GM18909 (cell line): Measurements from ENCODE around the gene EFL1.
"Not testable (repeated sequence)": the region's sequence is repeated elsewhere in the genome, so short reads cannot be mapped to it uniquely, and the experiment has no call there.

Experiments
- ATAC-seq: cut with Tn5 transposase; IDR thresholded peaks from one replicate; pipeline ENCODE4 v1.9.1; 2021; ENCODE audit warnings: mild to moderate bottlenecking; ENCODE audit not compliant: unreplicated experiment, poor library complexity

The EFL1 gene

GRCh38 chr15:82262422-82263026 is at the start of gene EFL1, which contains the start of gene SAXO2:
Gene EFL1, minus strand, starts transcription at chr15:82262734. Its CDS starts 956 bp downstream, at chr15:82261778.
Gene SAXO2, plus strand, starts transcription at chr15:82262818. Its CDS starts 62 bp downstream, at chr15:82262880.
- peak; percentile 98 for ATAC-seq

- ATAC-seq: not testable (repeated sequence)
Observed at GRCh38 chr15:82311321-82311720, 48.8 kb upstream of the EFL1 start.

DNA sequence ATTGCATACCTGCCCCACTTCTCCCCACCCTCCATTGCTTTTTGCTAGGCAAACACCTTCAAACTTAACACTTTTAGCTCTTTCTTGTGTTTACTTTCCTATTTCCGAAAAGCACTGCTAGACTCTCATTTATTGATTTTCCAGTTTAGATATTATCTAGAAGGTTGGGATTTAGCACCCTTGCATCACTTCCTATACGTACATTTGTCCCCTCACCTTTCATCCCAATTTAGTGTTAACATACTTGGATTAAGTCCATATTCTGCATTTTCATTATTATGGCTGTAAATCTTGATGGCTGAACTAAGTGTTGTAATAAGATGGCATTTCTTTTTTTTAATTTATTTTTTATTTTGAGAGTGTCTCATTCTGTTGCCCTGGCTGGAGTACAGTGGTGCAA is 47.3 kb upstream of the EFL1 start:
- no peak for ATAC-seq

DNA sequence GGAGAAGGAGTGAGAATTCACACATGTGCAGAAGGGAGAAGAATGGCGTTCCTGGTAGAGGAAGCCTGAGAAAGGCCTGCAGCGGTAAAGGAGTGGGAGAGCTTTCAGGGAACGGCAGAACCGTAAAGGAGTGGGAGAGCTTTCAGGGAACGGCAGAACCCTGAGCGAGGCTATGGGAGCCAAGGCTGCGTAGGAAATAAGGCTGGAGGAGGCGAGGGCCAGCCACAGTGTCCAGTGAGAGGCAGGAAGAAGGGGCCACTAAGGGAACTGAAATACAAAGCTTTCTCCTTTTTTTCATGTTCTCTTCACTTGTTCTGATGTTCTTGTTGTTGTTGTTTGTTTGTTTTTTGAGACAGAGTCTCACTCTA is 45.2 kb upstream of the EFL1 start:
- ATAC-seq: no peak

DNA sequence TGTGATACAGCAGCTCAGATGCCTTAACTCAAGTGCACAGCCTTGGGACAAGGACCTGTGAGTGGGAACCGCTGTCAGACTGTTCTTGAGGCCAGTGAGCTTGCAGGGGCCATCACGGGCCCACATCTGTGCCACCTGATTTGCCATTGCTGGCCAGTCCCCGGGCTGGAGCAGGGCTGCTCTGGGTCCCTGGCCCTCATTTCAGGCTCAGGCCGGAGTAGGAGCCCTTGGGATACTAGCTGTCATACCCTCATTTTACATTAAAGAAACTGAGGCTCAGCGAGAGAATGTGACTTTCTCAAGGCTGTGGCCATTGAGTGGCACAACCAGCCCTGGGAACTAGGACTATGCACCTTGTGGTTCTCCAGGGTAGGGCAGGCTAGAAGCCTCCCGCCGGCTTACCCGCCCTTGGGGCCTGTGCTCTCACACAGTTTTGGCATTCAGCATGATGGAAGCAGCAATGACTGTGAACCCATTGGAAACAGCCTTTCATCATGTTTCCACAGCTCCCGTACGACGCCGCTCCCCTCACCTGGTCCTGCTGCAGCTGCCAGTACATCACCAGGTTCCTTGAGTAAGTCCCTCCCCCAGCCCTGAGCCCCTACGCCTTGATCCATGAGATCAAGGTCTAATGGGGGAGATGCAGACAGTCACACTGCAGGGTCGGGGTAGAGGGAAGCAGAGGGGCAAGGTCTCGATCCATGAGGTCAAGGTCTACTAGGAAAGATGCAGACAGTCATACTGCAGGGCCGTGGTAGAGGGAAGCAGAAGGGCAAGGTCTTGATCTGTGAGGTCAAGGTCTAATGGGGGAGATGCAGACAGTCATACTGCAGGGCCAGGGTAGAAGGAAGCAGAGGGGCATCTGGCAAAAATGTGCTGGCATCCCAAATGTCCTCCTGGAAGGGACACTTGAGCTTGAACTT is 44.5 kb upstream of the EFL1 start:
- ATAC-seq: no peak

DNA sequence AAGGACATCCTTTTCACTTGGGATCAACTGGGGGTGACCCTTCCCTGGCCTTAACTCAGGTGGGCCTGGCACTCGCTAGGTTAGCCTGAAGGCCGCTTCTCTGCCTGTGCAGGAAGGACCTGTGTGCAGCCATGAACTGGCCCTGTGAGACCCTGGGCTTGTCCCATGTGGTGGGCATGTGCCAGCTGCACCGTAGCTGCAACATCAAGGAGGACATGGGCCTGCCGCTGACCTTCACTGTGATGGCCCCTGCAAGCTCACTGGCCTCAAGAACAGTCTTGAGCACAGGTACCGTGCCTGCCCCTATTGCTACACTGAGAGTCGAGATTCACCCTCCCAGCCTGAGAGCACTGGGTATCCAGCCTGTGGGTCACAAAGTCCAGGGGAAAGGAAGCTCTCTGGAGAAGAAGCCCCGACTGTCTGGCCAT is 43.1 kb upstream of the EFL1 start:
- no peak for ATAC-seq

- no peak for ATAC-seq
Observed at GRCh38 chr15:82304778-82305090, 42.2 kb upstream of the EFL1 start.

- ATAC-seq: no peak
Observed at GRCh38 chr15:82303956-82304777, 41.6 kb upstream of the EFL1 start.

DNA sequence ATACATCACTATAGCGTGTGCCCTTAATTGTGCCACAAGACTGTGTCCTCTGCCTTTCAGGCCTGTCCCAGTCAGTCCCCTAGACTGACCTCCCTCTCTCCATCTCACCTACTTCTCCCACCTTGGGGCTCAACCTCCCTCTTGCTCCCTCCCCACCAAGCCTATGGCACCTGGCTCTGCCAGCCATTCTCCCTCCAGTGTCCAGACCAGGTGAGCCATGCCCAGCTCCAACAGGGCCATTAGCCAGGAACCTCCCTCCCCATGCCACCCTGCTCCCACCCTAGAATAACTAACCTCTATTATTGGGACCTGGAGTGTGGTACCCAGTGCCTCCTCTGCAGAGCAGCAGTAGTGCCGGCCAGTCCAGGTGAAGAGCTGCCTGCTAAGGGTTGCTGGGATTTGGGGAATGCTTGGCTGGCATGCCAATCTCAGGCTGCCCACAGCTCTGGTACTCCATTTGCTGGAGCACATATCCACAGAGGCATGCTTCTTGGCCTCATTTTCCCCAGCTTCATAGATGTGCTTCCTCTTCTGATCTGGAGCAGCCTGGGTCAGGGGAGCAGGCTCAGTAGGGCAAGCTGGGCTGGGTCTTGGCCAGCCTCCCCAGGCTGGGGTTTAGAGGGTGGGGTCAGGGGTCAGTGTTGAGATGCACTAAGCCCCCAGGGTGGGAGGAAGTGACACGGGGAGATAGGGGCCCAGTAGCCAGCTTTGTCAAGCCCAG is 38.9 kb upstream of the EFL1 start:
- no peak for ATAC-seq

DNA sequence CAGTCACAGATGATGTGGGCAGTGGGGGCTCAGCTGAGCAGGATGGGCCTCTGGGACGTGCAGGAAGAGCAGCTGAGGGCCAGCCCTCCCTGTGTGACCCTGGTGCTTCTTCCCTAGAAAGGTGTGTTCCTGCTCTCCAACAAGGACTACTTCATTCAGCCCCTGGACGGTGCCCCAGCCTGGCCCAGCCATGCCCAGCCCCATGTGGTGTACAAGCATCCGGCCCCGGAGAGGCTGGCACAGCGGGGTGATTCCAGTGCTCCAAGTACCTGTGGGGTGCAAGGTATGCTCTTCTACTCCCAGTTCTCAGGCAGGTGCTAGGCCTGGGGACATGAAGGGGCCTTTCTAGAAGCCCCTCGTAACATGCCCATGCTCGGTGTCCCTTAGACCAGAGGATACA is 38.3 kb upstream of the EFL1 start:
- no peak for ATAC-seq

GRCh38 chr15:82300326-82300725 is 37.8 kb upstream of the EFL1 start:
- not testable (repeated sequence) for ATAC-seq

- ATAC-seq: not testable (repeated sequence)
Observed at GRCh38 chr15:82299511-82299914, 37.0 kb upstream of the EFL1 start.

GRCh38 chr15:82298520-82298919 is 36.0 kb upstream of the EFL1 start:
- no peak for ATAC-seq

DNA sequence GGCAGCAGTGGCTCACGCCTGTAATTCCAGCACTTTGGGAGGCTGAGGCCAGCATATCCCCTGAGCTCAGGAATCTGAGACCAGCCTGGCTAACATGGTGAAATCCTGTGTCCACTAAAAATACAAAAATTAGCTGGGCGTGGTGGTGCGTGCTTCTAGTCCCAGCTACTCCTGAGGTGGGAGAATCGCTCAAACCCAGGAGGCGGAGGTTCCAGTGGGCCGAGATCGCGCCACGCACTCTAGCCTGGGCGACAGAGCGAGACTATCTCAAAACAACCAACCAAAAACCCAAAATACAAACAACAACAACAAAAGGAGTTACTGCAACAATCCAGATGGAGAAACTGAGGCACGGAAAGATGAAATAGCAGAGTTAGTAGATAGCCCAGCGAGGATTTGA is 35.5 kb upstream of the EFL1 start:
- ATAC-seq: no peak

GRCh38 chr15:82297546-82297945 is 35.0 kb upstream of the EFL1 start:
- no peak for ATAC-seq

DNA sequence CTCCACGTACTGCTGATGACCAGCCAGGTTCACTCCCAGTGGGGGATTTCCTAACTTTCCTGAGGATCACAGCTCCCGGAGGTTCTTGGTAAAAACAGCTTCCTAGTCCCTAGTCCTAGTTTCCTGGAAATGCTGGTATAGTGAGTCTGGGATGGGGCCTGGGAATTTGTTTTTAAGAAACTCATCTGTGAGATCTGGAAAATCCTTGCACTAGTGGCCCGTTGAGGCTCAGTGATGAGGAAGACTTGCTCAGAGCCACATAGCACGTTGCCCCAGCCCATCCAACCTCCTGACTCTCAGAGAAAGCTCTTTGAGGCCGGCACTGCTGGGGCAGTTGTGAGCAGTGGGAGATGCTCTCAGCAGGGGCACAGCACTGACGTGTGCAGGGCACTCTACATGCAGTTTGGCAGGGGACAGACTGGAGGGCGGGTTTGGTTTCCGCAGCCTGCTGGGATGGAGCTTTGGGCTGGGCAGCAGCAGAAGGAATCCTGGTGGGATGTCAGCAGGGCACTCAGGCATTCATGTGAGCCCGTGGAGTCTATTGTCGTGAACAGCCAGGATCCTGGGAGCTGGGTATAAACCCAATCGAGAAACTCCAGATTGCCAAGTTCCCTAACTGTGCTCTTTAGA is 31.6 kb upstream of the EFL1 start:
- ATAC-seq: no peak

GRCh38 chr15:82292271-82292670 is 29.7 kb upstream of the EFL1 start:
- ATAC-seq: no peak

DNA sequence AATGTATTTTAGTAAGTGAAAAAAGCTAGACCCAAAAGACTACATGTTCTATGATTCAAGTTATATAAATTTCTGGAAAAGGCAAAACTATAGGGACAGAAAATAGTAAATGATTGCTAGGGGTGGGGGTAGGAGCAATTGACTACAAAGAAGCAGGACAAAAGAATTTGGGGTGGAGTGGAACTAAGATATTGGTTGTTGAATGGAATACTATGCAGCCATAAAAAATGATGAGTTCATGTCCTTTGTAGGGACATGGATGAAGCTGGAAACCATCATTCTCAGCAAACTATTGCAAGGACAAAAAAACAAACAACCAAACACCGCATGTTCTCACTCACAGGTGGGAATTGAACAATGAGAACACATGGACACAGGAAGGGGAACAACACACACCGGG is 25.7 kb upstream of the EFL1 start:
- ATAC-seq: not testable (repeated sequence)

DNA sequence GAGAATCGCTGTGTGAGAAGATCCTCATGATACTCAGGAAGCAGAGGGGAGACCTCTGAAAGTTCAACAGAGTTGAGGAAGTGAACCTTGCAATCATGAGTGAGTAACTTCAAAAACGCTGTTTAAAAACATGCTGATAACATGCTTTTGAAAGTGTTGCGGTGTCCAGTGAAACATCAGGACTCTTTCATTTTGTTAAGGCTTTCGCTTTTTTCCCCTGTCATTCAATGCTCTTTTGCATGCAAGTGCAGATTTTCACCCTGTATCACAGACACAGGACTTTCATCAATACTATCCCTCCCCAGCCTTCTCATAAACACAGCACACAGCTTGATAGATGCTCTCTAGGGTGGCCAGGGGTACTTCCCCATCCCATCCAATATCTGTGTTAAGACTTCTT is 23.9 kb upstream of the EFL1 start:
- peak; percentile 94 for ATAC-seq

DNA sequence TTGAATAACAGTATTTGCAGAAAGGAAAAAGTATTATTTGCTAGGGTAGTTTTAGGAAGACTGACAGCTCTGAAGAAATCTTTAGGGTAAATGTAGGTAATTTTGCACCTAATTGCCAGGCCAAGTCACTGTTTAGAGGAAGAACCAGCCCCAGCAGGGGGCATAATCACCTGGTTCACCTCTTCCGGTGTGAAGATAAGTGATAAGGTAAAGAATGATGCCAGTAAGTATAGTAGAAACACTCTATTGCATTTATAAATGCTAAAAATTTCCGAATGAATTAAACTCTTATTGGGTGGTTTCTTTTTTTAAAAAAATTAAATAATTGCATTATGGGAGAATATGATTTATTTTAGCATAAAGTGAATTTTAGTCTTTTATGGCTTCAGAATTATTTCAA is 21.8 kb upstream of the EFL1 start:
- not testable (repeated sequence) for ATAC-seq
